T-cell (primary cell): ENCODE results near the gene PYGL. TPM values are rescaled to one million over a fixed set of nuclear protein-coding genes. Genes with fewer than 3 reads are reported as not detected.
"Not testable (repeated sequence)": the region's sequence is repeated elsewhere in the genome, so short reads cannot be mapped to it uniquely, and the experiment has no call there.

Experiments
- ATAC-seq, 4 experiments: fragments of 200-7000 bp in 3 of 4; fragments of 150-1000 bp in 1 of 4; cut with Tn5 transposase; replicated peaks in 1 of 4; 1 replicate in 3 of 4; 2 replicates in 1 of 4; pipeline ENCODE4 v1.10.0; 2021; ENCODE audit warnings: moderate library complexity in 3 of 4, mild to moderate bottlenecking in 2 of 4, moderate number of reproducible peaks in 1 of 4
- CTCF ChIA-PET, 2 donors: fragments of 300-600 bp; sonication (Branson Sonifier 250); formaldehyde crosslinking; loops; one replicate each; lab custom pipeline; 2022; ENCODE audit warnings: antibody characterized with exemption in 2 of 2; lab: Charles Lee
- POLR2A ChIA-PET, 2 donors: fragments of 300-600 bp; sonication (Branson Sonifier 250); formaldehyde crosslinking; loops; one replicate each; lab custom pipeline; 2022; ENCODE audit warnings: antibody characterized with exemption in 2 of 2; lab: Charles Lee
- DNase-seq, 35 experiments: peaks; one replicate each; pipeline versions ENCODE4 v3.0.0 to v3.0.0-alpha.2; 2013 to 2023
- H3K27ac ChIP-seq: one replicate; pipeline ENCODE4 v1.5.1; 2013; ENCODE audit warnings: low read length
- H3K27me3 ChIP-seq, 2 experiments: replicated peaks in 1 of 2; 1 replicate in 1 of 2; 2 replicates in 1 of 2; pipeline versions ENCODE4 v1.6.1 to v1.7.0; 2013; ENCODE audit warnings: low read length in 1 of 2, mixed read lengths in 1 of 2; ENCODE audit not compliant: control insufficient read depth in 2 of 2, insufficient read depth in 2 of 2; ENCODE audit errors: extremely low read depth in 1 of 2
- H3K36me3 ChIP-seq, 2 donors: 1 replicate in 1 of 2; 2 replicates in 1 of 2; pipeline versions ENCODE4 v1.6.1 to v1.7.0; 2013; ENCODE audit warnings: low read length in 1 of 2; ENCODE audit not compliant: control insufficient read depth in 2 of 2, insufficient read depth in 1 of 2; ENCODE audit errors: extremely low read depth in 1 of 2
- H3K4me1 ChIP-seq, 2 experiments: 1 replicate in 1 of 2; 2 replicates in 1 of 2; pipeline versions ENCODE4 v1.6.1 to v1.7.0; 2013; ENCODE audit warnings: low read length in 2 of 2, mixed read lengths in 1 of 2; ENCODE audit not compliant: insufficient read depth in 2 of 2, control insufficient read depth in 1 of 2; ENCODE audit errors: extremely low read depth in 1 of 2
- H3K4me3 ChIP-seq, 2 donors: 1 replicate in 1 of 2; 2 replicates in 1 of 2; pipeline versions ENCODE4 v1.5.1 to v1.7.0; 2013; ENCODE audit warnings: mild to moderate bottlenecking in 2 of 2, low read length in 1 of 2, moderate library complexity in 1 of 2; ENCODE audit not compliant: control insufficient read depth in 1 of 2; ENCODE audit errors: extremely low read depth in 1 of 2
- H3K9me3 ChIP-seq: 2 replicates; pipeline ENCODE4 v1.7.0; 2013
- H3K27ac Mint-ChIP-seq, 2 donors: one replicate each; pipeline ENCODE4 v1.8.0; 2020 to 2021; ENCODE audit warnings: mild to moderate bottlenecking in 2 of 2, mixed read lengths in 2 of 2
- H3K27me3 Mint-ChIP-seq, 2 donors: one replicate each; pipeline ENCODE4 v1.8.0; 2021 to 2022; ENCODE audit warnings: mixed read lengths in 2 of 2
- H3K36me3 Mint-ChIP-seq: one replicate; pipeline ENCODE4 v1.8.0; 2021; ENCODE audit warnings: mixed read lengths
- H3K4me1 Mint-ChIP-seq, 3 donors: one replicate each; pipeline ENCODE4 v1.8.0; 2020 to 2022; ENCODE audit warnings: mixed read lengths in 3 of 3, mild to moderate bottlenecking in 1 of 3
- H3K4me3 Mint-ChIP-seq, 3 donors: one replicate each; pipeline ENCODE4 v1.8.0; 2020 to 2022; ENCODE audit warnings: mild to moderate bottlenecking in 3 of 3, mixed read lengths in 3 of 3, moderate library complexity in 3 of 3
- H3K9me3 Mint-ChIP-seq, 3 donors: one replicate each; pipeline ENCODE4 v1.8.0; 2020 to 2022; ENCODE audit warnings: mixed read lengths in 3 of 3
- WGBS: methylation state at CpG from one replicate; pipeline ENCODE4 v1.1.5; 2013; ENCODE audit warnings: missing lambda C conversion rate; ENCODE audit not compliant: insufficient coverage; 5-methylcytosine and 5-hydroxymethylcytosine counted together
- total RNA-seq, 35 experiments: library from RNA in 6 of 35; stranded (reverse) in 6 of 35; fragments of 120-200 nt in 1 of 35; gene quantifications; one replicate each; pipeline versions ENCODE4 v1.2.1 to v1.2.4 and lab custom pipeline; 2013 to 2026

The PYGL gene
- total RNA-seq, 5 donors from 2014 or later (not counting 1 experiment from before 2014, with no cell fraction given), result 0.44 to 0.90 (median 0.65) TPM

GRCh38 chr14:50924236-50924635, 20.0 kb downstream of the PYGL start:
- ChIA-PET POLR2A (interaction anchor here in 1 of 2 donors (1.0 kb wide), 1 partner anchor 12 kb away, joined by 3 read pairs; no protein-coding TSS in a partner anchor), CTCF (no interaction called here)
- Histone ChIP-seq H3K4me1 (no peaks in the 10 kb centered on the region), H3K36me3 (no peaks in the 10 kb centered on the region), H3K4me3 (no peak overlapping the region), H3K9me3 (no peaks in the 10 kb centered on the region), H3K27me3 (no peaks in the 10 kb centered on the region), H3K27ac (no peak overlapping the region)
- Mint-ChIP-seq H3K36me3 (no peaks in the 10 kb centered on the region), H3K9me3 (no peaks in the 10 kb centered on the region), H3K27me3 (peaks cover 0 to 15% of the 10 kb centered on the region in 2 donors), H3K4me3 (no peak overlapping the region), H3K27ac (no peak overlapping the region), H3K4me1 (no peaks in the 10 kb centered on the region)
- 43% methylated on average over 3 of the region's 6 CpGs for WGBS
- no peak for ATAC-seq
- DNase-seq, result no peak

- POLR2A ChIA-PET, result no interaction called here
- no peaks in the 10 kb centered on the region for H3K36me3 ChIP-seq
- CTCF ChIA-PET, result no interaction called here
- H3K9me3 ChIP-seq, result no peaks in the 10 kb centered on the region
- Mint-ChIP-seq H3K36me3 (no peaks in the 10 kb centered on the region), H3K27ac (no peak overlapping the region), H3K4me1 (no peaks in the 10 kb centered on the region), H3K4me3 (no peak overlapping the region), H3K27me3 (peaks cover 3 to 12% of the 10 kb centered on the region in 2 donors), H3K9me3 (no peaks in the 10 kb centered on the region)
- ATAC-seq (no peak), DNase-seq (no peak)
- 83% methylated on average over 2 of the region's 2 CpGs for WGBS
- no peak overlapping the region for H3K4me3 ChIP-seq
- no peak overlapping the region for H3K27ac ChIP-seq
- no peaks in the 10 kb centered on the region for H3K4me1 ChIP-seq
- no peaks in the 10 kb centered on the region for H3K27me3 ChIP-seq
Observed at GRCh38 chr14:50922803-50923202, 21.5 kb downstream of the PYGL start.

- Histone ChIP-seq H3K4me1 (no peaks in the 10 kb centered on the region), H3K27ac (no peak overlapping the region), H3K9me3 (no peaks in the 10 kb centered on the region), H3K4me3 (no peak overlapping the region), H3K27me3 (peaks cover 0 to 5% of the 10 kb centered on the region in 2 experiments), H3K36me3 (no peaks in the 10 kb centered on the region)
- ChIA-PET POLR2A (no interaction called here), CTCF (no interaction called here)
- Mint-ChIP-seq H3K36me3 (no peaks in the 10 kb centered on the region), H3K27me3 (peaks cover 5 to 14% of the 10 kb centered on the region in 2 donors), H3K4me3 (no peak overlapping the region), H3K9me3 (no peaks in the 10 kb centered on the region), H3K4me1 (no peaks in the 10 kb centered on the region), H3K27ac (no peak overlapping the region)
- no peak for ATAC-seq
- WGBS, result 100% methylated on average over 4 of the region's 9 CpGs
- no peak for DNase-seq
Observed at GRCh38 chr14:50920482-50921230, 23.6 kb downstream of the PYGL start.

- 100% methylated on average over 1 of the region's 5 CpGs for WGBS
- H3K36me3 Mint-ChIP-seq, H3K27me3 ChIP-seq, H3K4me3 ChIP-seq, DNase-seq, H3K4me3 Mint-ChIP-seq, H3K4me1 ChIP-seq, ATAC-seq, H3K27ac Mint-ChIP-seq, H3K36me3 ChIP-seq, H3K27ac ChIP-seq, H3K9me3 Mint-ChIP-seq, H3K4me1 Mint-ChIP-seq, POLR2A ChIA-PET, H3K9me3 ChIP-seq, CTCF ChIA-PET: not testable (repeated sequence)
- H3K27me3 Mint-ChIP-seq, result peaks cover 9 to 14% of the 10 kb centered on the region in 2 donors
Observed at GRCh38 chr14:50919524-50919923, 24.8 kb downstream of the PYGL start.

GRCh38 chr14:50917449-50917848, 26.8 kb downstream of the PYGL start:
- Mint-ChIP-seq H3K9me3 (no peaks in the 10 kb centered on the region), H3K36me3 (no peaks in the 10 kb centered on the region), H3K4me3 (no peak overlapping the region), H3K27ac (no peak overlapping the region), H3K4me1 (no peaks in the 10 kb centered on the region), H3K27me3 (peaks cover 9 to 13% of the 10 kb centered on the region in 2 donors)
- no peaks in the 10 kb centered on the region for H3K9me3 ChIP-seq
- ATAC-seq, result no peak
- peaks cover 0 to 18% of the 10 kb centered on the region in 2 experiments for H3K27me3 ChIP-seq
- DNase-seq, result no peak
- ChIA-PET POLR2A (no interaction called here), CTCF (interaction anchor here in 1 of 2 donors (0.6 kb wide), 1 partner anchor 20 kb away, joined by 6 read pairs; no protein-coding TSS in a partner anchor)
- WGBS, result 94% methylated on average over 5 of the region's 6 CpGs
- H3K27ac ChIP-seq, result no peak overlapping the region
- no peaks in the 10 kb centered on the region for H3K4me1 ChIP-seq
- no peak overlapping the region for H3K4me3 ChIP-seq
- no peaks in the 10 kb centered on the region for H3K36me3 ChIP-seq

- ATAC-seq, result no peak
- H3K27me3 Mint-ChIP-seq, result peaks cover 16 to 21% of the 10 kb centered on the region in 2 donors
Observed at GRCh38 chr14:50910495-50911420, 33.5 kb downstream of the PYGL start.

More at GRCh38 chr14:50910495-50911420, 33.5 kb downstream of the PYGL start:
- ChIA-PET CTCF (no interaction called here), POLR2A (no interaction called here)
- no peaks in the 10 kb centered on the region for H3K36me3 Mint-ChIP-seq
- H3K4me1 Mint-ChIP-seq, result no peaks in the 10 kb centered on the region
- H3K27me3 ChIP-seq, result peaks cover 0 to 24% of the 10 kb centered on the region in 2 experiments
- no peak overlapping the region for H3K27ac Mint-ChIP-seq
- H3K27ac ChIP-seq, result no peak overlapping the region
- no peaks in the 10 kb centered on the region for H3K4me1 ChIP-seq
- no peak overlapping the region for H3K4me3 Mint-ChIP-seq
- no peaks in the 10 kb centered on the region for H3K36me3 ChIP-seq
- H3K9me3 Mint-ChIP-seq, result no peaks in the 10 kb centered on the region
- no peak for DNase-seq
- 71% methylated on average over 1 of the region's 5 CpGs for WGBS
- H3K4me3 ChIP-seq, result no peak overlapping the region
- no peaks in the 10 kb centered on the region for H3K9me3 ChIP-seq
